Activated T-cell treated with anti-CD3 and anti-CD28 coated beads for 1 hour (primary cell): ENCODE measurements around the gene PTPN11.
"Not testable (repeated sequence)": the region's sequence is repeated elsewhere in the genome, so short reads cannot be mapped to it uniquely, and the experiment has no call there.

Source experiments
- DNase-seq: peaks from one replicate; pipeline ENCODE4 v3.0.0-alpha.2; 2020; ENCODE audit warnings: low read depth

Gene PTPN11

DNA sequence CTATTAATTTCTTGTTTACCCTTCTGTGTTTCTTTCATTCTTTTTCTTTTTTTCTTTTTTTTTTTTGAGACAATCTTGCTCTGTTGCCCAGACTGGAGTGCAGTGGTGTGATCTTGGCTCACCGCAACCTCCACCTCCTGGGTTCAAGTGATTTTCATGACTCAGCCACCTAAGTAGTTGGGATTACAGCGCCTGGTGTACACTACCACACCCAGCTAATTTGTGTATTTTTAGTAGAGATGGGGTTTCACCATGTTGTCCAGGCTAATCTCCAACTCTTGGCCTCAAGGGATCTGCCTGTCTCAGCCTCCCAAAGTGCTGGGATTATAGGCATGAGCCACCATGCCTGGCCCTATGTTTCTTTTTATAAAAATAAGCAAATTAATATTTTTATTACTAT, 29.4 kb downstream of the PTPN11 start:
- DNase-seq, result not testable (repeated sequence)

DNA sequence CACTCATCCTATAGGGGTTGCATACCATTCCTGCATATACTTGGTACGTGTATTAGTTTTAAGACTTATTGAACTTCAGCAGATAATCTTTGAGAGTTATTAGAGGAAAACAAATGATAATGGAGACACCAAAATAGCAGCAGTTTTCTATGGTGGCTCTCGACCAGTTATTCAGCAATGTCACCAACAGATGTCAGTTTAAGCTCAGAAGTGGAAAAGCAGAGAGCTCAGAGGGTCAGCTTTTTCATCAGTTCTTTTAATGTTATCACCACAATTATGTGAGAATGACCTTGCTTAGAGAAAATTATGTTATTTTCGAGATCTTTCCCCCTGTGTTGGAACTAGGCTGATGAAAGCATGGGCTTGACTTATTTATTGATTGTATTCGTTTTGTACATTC, 32.0 kb downstream of the PTPN11 start:
- DNase-seq, result no peak

DNA sequence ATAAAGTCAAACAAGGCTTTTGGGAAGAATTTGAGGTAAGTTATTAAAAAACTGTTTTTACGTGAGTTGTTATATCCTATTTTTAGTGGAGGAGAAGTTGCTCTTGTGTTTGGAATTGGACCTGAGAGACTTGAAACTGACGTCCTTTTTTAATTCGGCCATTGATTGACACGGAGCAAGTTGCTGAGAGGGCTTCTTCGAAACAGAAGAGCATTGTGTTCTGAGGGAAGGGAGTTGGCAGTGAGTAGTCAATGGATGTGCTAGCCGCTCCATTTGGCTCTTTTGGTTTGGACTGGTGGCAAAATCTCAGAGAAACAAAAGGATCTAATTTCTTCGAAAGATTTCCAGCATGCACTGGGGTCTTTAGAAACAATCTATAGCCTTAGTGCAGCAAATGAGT, 37.3 kb downstream of the PTPN11 start:
- no peak for DNase-seq

DNA sequence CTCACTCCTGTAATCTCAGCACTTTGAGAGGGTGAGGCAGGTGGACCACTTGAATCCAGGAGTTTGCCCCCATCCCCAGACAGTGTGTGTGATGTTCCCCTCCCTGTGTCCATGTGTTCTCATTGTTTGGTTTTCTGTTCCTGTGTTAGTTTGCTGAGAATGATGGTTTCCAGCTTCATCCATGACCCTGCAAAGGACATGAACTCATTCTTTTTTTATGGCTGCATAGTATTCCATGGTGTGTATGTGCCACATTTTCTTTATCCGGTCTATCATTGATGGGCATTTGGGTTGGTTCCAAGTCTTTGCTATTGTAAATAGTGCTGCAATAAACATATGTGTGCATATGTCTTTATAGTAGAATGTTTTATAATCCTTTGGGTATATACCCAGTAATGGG, 38.4 kb downstream of the PTPN11 start:
- not testable (repeated sequence) for DNase-seq

DNA sequence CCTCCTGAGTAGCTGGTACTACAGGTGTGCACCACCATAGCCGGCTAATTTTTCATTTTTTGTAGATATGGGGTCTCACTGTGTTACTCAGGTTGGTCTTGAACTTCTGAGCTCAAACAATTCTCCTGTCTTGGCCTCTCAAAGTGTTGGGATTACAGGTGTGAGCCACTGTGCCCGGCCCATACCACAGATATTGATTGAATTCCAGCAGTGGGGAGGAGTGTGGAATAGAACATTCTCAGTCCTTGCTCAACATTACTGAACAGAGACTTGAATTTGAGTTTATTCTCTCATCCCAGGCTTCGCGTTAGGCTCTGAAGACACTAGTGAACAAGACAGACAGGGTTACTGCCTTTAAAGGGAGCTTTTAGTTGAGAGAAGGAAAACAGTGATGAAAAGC, 39.6 kb downstream of the PTPN11 start:
- no peak for DNase-seq

DNA sequence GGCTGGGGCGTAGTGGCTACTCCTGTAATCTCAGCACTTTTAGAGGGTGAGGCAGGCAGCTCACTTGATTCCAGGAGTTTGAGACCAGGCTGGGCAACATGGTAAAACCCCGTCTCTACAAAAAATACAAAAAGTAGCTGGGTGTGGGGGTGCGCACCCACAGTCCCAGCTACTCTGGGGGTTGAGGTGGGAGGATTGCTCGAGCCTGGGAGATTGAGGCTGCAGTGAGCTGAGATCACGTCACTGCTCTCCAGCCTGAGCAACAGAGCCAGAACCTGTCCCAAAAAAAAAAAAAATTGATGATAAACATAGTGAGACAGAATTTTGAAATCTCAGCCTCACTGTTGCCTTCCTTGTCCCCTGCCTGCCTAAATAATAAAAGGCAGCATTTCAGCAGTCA, 40.0 kb downstream of the PTPN11 start:
- no peak for DNase-seq

DNA sequence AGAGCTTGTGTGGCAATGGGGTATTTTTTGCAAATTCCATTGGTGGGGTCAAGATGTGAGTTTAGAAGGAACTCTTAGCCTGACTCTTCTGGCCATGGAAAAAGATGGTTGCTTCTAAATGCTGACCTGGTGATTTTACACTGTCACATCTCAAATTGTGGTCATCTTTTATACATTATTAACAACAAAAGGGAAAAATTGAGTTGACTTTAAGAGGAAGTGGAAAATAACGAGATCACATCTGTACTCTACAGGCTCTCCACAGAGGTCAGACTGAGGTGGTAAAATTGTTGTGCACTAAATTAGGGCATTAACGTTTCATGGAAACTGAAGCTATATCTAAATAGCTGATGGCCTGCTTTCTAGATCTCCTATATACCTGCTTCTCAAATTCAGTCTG, 44.7 kb downstream of the PTPN11 start:
- no peak for DNase-seq

DNA sequence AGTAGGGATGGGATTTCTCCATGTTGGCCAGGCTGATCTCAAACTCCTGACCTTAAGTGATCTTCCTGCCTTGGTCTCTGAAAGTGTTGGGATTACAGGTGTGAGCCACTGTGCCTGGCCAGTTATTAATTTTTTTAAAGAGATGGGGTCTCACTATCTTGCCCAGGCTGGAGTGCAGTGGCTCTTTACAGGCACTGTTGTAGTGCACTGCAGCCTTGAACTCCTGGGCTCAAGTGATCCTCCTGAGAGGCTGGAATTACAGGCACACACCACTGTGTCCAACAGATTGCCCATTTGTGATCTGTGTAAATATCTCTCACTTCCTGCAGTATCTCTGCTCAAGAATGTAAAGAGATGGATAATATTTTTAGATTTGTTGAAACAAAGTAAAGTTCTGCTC, 45.9 kb downstream of the PTPN11 start:
- no peak for DNase-seq

DNA sequence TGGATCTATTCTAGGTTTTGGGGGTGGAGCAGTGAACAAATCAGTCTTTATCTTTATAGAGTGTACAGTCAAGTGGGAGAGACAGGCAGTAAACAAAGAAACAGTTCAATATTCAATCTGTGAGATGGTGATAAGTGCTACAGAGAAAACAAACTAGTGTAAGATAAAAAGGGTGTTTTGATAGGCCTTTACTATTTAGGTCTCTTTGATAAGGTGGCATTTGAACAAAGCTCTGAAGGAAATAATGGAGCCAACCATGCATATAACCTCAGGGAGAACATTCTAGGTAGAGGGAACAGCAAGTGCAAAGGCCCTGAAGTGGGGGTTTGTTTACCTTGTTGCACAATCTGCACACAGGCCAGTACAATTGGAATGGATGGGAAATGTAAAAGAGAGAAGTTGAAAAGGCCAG, 47.3 kb downstream of the PTPN11 start:
- no peak for DNase-seq

DNA sequence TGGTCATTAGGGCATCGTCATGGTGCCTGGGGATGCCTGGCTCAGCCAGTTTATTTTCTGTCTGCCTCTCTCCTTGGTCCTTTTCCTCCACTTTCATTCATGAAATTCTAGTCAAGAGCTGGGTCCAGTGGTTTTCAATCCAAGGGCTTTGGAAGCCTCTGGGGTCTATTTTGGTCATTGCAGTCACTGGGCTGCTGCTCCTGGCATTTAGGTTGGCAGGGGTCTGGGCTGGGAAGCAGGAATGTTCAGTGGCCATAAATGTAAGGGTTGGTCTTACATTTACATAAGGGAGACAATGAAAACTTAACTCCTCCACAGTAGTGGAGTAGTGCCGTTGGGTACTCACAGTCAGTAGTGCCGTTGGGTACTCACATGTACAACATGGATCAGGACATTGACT, 48.1 kb downstream of the PTPN11 start:
- no peak for DNase-seq

DNA sequence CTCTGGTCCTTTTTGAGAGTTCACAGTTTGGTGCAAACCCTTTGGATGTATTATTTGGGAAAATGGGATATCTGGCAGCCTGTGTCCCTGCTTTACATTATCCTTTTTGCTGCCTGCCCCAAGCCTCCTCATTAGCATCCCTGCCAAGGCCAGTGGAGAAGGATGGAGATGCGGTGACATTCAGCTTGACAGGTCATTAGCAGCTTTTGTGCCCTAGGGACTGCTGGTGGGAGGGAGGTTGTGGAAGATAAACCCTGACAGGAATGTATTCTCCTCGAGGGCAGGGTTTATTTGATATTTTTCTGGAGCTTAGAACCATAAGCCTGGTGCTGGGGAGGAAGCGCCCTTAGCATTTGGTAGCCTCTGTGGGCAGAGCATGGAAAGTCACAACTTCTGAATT, 49.3 kb downstream of the PTPN11 start:
- DNase-seq, result no peak

DNA sequence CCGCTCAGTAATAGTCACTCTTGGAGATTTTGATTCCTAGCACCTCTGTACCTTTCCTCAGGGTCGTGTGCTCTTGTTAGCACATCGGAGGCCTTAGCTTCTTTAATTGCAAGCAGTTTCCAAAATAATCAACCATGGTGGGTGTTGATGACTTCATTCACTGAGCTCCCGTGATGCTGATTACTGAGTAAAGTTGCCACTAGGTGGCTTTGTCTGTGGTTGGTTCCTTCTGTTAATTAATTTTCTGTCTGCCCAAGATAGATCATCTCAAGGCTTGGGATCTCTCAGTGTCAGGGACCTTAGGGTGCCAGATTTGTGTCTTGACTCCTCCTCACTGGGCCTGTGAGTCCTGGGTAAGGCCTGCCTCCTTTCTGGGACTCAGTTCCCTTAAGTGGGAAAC, 54.3 kb downstream of the PTPN11 start:
- DNase-seq, result no peak

DNA sequence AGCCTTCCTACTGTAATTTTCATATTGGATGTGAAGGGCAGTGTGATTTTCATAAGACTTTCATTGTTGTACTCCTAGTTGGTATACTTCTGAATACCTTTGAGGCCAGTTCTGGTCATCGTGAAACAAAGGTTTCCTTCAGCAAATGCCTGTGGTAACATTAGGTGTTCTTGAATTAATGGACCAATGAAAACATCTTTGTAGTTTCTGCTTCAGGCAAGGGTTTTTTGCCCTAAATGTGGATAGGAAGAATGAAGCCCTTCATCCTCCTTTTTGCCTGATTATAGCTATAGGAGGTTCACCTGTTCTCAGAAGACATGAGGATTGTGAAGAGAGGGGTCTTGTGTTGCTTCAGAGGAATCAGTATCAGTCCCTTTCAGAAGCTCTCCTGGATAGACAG, 60.7 kb downstream of the PTPN11 start:
- no peak for DNase-seq

DNA sequence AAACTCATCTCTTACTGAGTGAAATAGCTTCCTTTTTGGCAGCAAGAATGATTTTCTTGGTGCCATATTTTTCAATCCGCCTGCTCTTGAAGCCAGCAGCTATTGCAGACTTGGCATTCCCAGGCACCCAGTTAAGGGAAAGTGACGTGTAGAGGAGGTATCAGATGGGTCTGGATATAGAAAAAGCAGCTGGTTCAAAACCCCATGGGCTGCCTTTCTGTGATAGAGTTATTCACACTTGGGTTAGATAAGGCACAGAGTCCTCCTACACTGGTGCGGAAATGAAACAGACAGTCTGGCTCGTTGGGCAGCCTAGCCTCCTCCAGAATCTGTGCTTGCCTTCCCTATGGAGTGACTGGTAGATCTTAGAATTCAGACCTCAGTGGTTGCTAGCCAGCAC, 62.2 kb downstream of the PTPN11 start:
- DNase-seq, result no peak

DNA sequence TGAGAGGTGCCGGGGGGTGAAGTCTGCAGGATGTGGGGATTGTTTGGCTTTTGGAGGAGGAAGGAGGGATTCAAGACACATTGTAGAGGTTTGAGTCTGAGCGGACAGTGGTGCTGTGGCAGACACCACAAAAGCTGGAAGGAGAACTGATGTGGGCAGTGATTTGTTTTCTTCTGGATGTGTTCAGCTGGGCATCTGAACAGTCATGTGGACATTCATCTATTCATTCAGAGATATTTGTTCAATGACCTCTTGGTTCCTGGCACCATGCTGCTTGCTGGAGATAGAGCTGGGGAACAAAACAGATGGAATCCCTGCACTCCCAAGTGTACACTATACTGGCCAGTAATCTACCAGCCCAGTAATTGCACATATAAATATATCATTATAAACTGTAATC, 64.0 kb downstream of the PTPN11 start:
- no peak for DNase-seq

DNA sequence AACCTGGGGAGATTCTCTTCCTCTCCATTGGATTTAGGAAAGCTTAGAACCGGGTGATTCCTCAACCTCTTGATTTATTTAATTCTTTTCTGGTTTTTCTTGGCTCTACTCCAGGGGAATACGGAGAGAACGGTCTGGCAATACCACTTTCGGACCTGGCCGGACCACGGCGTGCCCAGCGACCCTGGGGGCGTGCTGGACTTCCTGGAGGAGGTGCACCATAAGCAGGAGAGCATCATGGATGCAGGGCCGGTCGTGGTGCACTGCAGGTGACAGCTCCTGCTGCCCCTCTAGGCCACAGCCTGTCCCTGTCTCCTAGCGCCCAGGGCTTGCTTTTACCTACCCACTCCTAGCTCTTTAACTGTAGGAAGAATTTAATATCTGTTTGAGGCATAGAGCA, 67.6 kb downstream of the PTPN11 start:
- no peak for DNase-seq

DNA sequence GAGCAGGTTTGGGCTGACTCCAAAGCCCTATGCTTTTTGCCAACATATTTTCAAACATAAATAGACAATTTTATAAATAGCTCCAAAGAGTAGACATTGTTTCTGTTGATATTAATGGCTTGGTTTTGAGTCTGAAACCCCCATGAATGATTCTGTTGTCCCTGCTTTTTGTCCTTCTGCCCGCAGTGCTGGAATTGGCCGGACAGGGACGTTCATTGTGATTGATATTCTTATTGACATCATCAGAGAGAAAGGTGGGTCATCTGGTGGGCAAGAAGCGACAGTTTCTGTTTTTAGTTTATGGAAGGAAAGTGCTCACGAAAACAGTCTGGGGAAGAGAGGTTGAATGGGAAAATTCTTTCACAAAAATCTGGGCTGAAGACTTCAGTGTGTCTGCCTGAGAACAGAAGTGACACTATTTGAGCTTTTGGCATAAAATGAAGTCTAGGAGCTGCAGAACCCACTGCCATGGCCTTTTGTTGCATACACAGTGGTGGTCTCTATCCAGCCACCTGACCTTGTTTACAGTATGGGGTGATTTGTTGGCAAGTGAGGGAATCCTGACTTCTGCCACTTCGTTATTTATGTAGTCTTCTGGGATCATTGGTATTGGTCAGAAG, 69.6 kb downstream of the PTPN11 start:
- DNase-seq, result no peak

DNA sequence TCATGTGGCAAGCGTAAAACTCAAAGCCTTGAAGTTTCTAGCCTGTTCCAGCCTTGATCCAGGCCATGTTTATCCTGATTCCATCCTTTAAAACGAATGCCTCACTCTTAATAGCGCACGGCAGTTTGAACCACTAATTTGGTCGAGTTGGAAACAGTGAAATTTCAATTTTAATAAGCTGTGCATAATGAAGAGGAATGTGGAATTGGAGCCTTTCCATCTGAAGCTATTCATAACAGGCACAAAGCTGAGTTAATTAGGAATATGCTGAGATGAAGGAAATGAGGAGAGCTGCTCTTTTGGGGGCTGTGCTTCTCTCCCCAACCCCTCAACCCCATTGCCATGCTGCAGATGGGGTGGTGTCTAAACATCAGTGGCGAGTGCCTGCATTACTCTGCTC, 70.7 kb downstream of the PTPN11 start:
- no peak for DNase-seq

DNA sequence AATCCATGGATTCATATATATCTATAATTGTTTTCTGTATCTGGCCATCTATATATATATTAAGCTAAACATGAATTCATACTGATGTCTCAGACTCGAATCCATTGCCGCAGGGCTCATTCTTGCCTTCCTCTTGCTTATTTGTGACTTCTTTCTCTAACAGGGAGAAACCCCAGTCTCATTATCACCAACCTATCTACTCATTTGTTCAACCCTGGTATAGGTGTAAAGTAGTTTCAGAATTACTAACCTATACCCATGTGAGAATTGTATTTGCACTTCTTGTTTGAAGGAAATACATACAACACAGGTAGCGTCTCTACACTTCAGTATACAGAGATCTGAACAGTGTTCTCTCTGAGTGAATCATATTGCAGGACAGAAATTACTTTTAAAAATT, 77.7 kb downstream of the PTPN11 start:
- DNase-seq, result no peak

DNA sequence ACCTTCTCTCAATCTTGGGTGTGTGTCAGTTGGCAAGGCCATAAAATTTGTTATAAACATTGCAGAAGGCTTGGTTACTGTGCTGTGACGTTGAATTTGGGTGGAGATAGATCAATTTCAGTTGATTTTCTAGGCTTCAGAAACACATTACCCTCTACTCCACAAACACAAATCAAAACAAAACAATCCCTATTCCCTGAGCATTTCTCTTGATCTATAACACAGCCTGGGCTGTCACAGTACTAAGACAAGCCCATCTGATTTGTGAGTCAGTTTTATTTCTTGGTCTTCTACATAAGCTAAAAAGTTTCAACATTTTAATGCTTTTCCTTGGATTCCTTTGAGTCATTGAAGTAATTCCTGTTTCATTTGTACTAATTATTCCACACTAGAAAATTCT, 79.8 kb downstream of the PTPN11 start:
- DNase-seq, result no peak

DNA sequence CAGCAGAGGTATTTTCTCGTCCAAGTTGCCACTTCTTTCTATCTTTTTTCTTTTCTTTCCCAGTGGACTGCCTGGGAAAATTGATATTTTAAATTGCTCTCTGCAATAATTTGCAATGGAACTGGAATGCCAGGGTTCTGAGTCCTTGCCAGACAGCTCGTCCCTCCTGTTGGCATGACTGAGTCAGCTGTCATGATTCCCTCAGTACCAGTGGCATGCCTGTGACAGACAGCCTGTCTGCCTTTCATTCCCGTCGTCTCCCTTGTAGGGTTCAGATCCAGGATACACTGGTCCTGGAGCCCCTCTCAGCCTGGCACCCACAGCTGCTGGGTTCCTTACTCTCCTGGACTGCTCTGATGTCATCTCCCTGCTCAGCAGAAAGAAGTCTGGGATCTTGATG, 84.8 kb downstream of the PTPN11 start:
- DNase-seq, result no peak

DNA sequence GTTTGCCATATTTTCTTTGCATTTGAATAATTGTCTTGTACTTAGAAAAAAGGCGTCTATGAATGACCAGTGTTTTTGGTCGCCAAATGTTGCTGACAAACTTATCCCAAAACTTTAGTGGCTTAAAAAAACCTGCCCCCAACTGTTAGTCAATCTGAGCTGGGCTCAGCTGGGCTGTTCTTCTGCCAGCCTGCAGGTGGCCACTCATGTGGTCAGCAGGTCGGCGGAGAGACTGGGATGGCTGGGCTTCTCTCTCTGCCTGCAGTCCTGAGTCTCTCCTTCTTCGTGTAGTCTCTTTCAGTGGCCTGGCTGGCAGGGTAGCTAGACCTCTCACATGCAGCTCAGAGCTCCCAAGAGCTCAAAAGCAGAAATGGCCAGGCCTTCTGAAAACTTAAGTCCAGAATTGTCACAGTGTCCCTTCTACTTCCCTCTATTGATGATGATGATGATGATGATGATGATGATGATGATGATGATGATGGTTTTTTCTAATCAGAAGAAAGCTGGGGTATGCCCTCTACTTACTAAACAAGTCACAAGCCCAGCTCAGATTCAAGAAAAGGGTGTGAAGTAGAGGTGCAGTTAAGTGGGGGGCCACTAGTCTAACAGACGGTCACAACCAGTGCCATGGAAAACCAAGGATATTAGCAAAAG, 87.9 kb downstream of the PTPN11 start:
- DNase-seq, result no peak

DNA sequence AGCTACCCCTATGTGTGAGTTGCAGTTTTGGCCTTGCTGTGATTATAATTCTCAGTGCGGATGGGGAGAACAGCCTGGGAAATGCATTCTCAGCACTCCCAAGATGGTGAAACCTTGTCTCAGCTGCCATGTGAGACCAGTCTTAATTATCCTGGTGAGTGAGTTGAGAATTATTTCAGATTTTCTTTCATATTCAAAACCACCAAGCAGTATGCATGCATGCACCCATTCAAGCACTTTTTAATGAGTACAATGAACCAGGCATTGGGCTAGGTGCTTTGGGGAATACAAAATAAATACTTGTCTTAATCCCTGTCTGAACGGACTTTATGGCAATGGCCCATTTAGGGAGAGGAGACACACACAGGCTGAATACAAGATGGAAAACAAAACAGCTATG, 94.7 kb downstream of the PTPN11 start:
- DNase-seq, result no peak

DNA sequence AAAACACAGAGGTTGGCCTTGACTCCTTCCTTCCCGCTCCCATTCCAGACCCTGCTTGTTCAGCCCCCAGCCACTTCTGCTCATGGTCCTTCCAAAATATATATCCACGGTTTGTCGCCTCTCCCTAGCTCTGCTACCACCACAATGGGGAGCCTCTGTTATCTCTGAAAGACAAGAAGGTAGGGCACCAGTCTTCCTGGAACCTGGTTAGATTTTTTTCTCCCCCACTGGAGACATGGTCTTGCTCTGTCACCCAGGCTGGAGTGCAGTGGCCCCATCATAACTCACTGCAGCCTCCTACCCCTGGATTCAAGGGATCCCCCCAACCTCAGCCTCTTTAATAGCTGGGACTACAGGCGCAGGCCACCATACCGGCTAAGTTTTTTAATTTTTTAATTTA, 95.7 kb downstream of the PTPN11 start:
- no peak for DNase-seq
